ENCODE measurements around the gene ADCY4.

- TF ChIP-seq ZNF274 (IDR thresholded peaks at IDR 0.05; ENCODE audit: low read depth, low read length): no peak
- no peak for TF ChIP-seq SUZ12 (IDR thresholded peaks at IDR 0.05; ENCODE audit: extremely low read depth, insufficient read depth, insufficient read length)
Observed at GRCh38 chr14:24334431-24335291, at the start of gene ADCY4.

All from NT2/D1 (cell line).